Measurements from ENCODE around the gene STATH.
"Not testable (repeated sequence)": the region's sequence is repeated elsewhere in the genome, so short reads cannot be mapped to it uniquely, and the experiment has no call there.

DNA sequence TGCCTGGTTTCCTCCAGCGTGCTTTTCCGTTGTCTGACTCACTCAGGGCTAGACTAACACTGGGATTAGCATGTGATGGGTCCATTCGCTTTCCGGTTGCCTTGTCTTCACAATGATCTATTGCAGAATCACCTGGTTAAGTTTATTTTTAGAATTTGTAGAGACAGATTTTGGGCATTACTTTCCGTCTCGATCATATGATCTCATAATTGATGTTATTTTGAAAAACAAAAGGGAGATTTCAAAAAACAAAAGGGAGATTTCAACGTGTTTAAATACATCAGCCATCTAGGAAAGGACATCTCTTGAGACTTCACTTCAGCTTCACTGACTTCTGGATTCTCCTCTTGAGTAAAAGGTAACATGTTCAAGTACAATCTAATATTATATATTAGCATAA lies 32.4 kb downstream of the STATH start, which contains the start of gene HTN3:
- TF ChIP-seq, protein P1, sequence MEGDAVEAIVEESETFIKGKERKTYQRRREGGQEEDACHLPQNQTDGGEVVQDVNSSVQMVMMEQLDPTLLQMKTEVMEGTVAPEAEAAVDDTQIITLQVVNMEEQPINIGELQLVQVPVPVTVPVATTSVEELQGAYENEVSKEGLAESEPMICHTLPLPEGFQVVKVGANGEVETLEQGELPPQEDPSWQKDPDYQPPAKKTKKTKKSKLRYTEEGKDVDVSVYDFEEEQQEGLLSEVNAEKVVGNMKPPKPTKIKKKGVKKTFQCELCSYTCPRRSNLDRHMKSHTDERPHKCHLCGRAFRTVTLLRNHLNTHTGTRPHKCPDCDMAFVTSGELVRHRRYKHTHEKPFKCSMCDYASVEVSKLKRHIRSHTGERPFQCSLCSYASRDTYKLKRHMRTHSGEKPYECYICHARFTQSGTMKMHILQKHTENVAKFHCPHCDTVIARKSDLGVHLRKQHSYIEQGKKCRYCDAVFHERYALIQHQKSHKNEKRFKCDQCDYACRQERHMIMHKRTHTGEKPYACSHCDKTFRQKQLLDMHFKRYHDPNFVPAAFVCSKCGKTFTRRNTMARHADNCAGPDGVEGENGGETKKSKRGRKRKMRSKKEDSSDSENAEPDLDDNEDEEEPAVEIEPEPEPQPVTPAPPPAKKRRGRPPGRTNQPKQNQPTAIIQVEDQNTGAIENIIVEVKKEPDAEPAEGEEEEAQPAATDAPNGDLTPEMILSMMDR (IDR thresholded peaks at IDR 0.05): not testable (repeated sequence)
- not testable (repeated sequence) for TF ChIP-seq ZFX (IDR thresholded peaks at IDR 0.05; ENCODE audit: borderline replicate concordance)
